HCT116 (cell line): ENCODE measurements around the gene PPP1R37.

ENCODE experiments used
- EZH2phosphoT487 ChIP-seq: fragments of 200-600 bp; IDR thresholded peaks from 2 replicates; pipeline ENCODE4 v1.6.1; 2018; ENCODE audit warnings: antibody characterized with exemption, borderline replicate concordance
- POLR2A ChIP-seq: IDR thresholded peaks from 2 replicates; pipeline ENCODE4 v1.7.0; 2011; ENCODE audit warnings: borderline replicate concordance; ENCODE audit not compliant: insufficient read depth, insufficient read length; ENCODE audit errors: extremely low read depth
- POLR2AphosphoS5 ChIP-seq: IDR thresholded peaks from 2 replicates; pipeline ENCODE4 v1.6.1; 2011; ENCODE audit warnings: mild to moderate bottlenecking, low read depth, low read length, moderate library complexity
- TF ChIP-seq, protein P1 (sequence below), 3 experiments: fragments of 200-600 bp in 1 of 3; sonication (generic) in 1 of 3; IDR thresholded peaks in 2 of 3; conservative IDR thresholded peaks in 1 of 3; 2 replicates each; pipeline ENCODE4 v1.5.1; 2012 to 2017; ENCODE audit warnings: low read depth in 2 of 3, low read length in 2 of 3, antibody characterized with exemption in 1 of 3, borderline replicate concordance in 1 of 3, control low read depth in 1 of 3, mild to moderate bottlenecking in 1 of 3, mixed read lengths in 1 of 3, mixed run types in 1 of 3, moderate library complexity in 1 of 3; ENCODE audit not compliant: insufficient read depth in 1 of 3

GRCh38 chr19:45113628-45114027, 20.6 kb downstream of the PPP1R37 start:
- no peak for TF ChIP-seq POLR2A
- TF ChIP-seq POLR2AphosphoS5: no peak
- TF ChIP-seq, protein P1, sequence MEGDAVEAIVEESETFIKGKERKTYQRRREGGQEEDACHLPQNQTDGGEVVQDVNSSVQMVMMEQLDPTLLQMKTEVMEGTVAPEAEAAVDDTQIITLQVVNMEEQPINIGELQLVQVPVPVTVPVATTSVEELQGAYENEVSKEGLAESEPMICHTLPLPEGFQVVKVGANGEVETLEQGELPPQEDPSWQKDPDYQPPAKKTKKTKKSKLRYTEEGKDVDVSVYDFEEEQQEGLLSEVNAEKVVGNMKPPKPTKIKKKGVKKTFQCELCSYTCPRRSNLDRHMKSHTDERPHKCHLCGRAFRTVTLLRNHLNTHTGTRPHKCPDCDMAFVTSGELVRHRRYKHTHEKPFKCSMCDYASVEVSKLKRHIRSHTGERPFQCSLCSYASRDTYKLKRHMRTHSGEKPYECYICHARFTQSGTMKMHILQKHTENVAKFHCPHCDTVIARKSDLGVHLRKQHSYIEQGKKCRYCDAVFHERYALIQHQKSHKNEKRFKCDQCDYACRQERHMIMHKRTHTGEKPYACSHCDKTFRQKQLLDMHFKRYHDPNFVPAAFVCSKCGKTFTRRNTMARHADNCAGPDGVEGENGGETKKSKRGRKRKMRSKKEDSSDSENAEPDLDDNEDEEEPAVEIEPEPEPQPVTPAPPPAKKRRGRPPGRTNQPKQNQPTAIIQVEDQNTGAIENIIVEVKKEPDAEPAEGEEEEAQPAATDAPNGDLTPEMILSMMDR (IDR thresholded peaks at IDR 0.05 in 2 of 3, conservative IDR thresholded peaks at IDR 0.05 in 1 of 3; ENCODE audit: borderline replicate concordance in 1 of 3, insufficient read depth in 1 of 3, low read depth in 2 of 3, low read length in 2 of 3): no peak
- TF ChIP-seq EZH2phosphoT487: no peak
